ENCODE results near the gene RSRP1.
"Not testable (repeated sequence)": the region's sequence is repeated elsewhere in the genome, so short reads cannot be mapped to it uniquely, and the experiment has no call there.

- peak in 1 of 6 experiments; percentile 6 for TF ChIP-seq CTCF (IDR thresholded peaks at IDR 0.05)
- TF ChIP-seq POLR2A (IDR thresholded peaks at IDR 0.05) = not testable (repeated sequence)
Observed at GRCh38 chr1:25259813-25260212, 12.6 kb upstream of the RSRP1 start.

Measured in esophagus squamous epithelium (tissue), 4 donors.